LNCaP clone FGC (cell line): ENCODE data around the gene FBXL20.
"Not testable (repeated sequence)": the region's sequence is repeated elsewhere in the genome, so short reads cannot be mapped to it uniquely, and the experiment has no call there.

Experiments used
- DNase-seq: peaks from one replicate; pipeline ENCODE4 v3.0.0-alpha.2; 2011; ENCODE audit warnings: low read depth
- H3K4me3 ChIP-seq: 2 replicates; pipeline ENCODE4 v1.5.1; 2011; ENCODE audit warnings: mild to moderate bottlenecking, low read depth, low read length, control low read depth
- TF ChIP-seq, protein P1 (sequence below): IDR thresholded peaks from 2 replicates; pipeline ENCODE4 v1.5.1; 2012; ENCODE audit warnings: mild to moderate bottlenecking; ENCODE audit not compliant: control insufficient read depth, insufficient read depth; ENCODE audit errors: extremely low read depth

FBXL20 gene

DNA sequence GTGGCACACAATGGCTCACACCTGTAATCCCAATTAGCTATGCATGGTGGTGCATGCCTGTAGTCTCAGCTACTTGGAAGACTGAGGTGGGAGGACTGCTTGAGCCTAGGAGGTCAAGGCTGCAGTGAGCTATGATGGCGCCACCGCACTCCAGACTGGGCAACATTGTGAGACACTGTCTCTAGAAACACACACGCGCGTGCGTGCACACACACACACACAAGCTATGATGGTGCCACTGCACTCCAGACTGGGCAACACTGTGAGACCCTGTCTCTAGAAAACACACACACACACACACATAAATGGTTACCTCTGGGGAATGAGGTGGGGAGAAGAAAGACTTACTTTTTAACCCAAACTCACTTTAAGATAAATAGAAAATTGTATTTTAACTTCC lies 16.4 kb downstream of the FBXL20 start:
- no peak overlapping the region for H3K4me3 ChIP-seq
- DNase-seq = no peak
- TF ChIP-seq, protein P1, sequence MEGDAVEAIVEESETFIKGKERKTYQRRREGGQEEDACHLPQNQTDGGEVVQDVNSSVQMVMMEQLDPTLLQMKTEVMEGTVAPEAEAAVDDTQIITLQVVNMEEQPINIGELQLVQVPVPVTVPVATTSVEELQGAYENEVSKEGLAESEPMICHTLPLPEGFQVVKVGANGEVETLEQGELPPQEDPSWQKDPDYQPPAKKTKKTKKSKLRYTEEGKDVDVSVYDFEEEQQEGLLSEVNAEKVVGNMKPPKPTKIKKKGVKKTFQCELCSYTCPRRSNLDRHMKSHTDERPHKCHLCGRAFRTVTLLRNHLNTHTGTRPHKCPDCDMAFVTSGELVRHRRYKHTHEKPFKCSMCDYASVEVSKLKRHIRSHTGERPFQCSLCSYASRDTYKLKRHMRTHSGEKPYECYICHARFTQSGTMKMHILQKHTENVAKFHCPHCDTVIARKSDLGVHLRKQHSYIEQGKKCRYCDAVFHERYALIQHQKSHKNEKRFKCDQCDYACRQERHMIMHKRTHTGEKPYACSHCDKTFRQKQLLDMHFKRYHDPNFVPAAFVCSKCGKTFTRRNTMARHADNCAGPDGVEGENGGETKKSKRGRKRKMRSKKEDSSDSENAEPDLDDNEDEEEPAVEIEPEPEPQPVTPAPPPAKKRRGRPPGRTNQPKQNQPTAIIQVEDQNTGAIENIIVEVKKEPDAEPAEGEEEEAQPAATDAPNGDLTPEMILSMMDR = no peak

DNA sequence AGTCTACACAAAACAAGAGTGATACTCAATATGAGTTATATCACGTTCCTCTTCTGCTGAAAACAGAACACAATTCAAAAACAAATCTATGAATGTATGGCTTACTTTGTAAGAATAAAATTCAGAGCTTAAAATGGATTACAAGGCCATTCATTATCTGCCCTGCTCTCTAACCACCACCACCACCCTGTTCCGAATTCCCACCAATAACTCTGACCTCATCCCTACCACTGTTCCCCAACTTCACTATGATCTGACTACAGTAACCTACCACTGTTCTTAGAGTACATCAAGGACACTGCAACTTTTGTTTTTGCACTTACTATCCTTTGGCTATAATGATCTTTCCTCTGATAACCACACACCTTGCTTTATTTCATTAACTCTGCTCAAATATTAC lies 21.3 kb downstream of the FBXL20 start:
- no peak overlapping the region for H3K4me3 ChIP-seq
- no peak for DNase-seq

DNA sequence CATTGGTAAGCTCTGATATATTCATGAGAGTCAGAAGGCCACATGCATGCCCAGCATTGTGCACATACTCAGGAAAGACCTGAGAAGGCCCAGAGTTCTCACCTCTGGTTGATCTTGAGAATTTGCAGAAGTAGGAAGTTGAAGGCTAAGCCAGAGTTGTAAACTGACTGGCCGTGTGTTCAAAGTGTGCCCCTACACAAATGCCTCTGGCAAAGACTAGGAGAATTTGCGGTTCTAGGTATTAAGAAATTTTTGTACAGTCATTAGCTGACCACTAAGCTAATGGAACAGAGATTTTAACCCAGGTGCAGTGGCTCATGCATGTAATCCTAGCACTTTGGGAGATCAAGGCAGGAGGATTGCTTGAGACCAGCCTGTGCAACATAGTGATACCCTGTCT lies 25.0 kb downstream of the FBXL20 start:
- DNase-seq = no peak
- H3K4me3 ChIP-seq = no peak overlapping the region
- TF ChIP-seq, protein P1 = no peak

More for the DNA sequence above, 21.3 kb downstream of the FBXL20 start:
- TF ChIP-seq, protein P1 = no peak

DNA sequence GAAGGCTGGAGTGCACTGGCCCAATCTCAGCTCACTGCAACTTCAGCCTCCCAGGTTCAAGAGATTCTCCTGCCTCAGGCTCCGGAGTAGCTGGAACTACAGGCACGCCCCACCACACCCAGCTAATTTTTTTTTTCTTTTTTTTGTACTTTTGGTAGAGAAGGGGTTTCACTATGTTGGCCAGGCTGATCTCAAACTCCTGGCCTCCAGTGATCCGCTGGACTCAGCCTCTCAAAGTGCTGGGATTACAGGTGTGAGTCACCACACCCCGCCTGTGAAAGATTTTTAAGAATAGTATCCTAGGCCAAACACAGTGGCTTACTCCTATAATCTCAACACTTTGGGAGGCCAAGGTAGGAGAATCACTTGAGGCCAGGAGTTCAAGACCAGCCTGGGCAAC lies 33.6 kb downstream of the FBXL20 start:
- not testable (repeated sequence) for DNase-seq, H3K4me3 ChIP-seq

DNA sequence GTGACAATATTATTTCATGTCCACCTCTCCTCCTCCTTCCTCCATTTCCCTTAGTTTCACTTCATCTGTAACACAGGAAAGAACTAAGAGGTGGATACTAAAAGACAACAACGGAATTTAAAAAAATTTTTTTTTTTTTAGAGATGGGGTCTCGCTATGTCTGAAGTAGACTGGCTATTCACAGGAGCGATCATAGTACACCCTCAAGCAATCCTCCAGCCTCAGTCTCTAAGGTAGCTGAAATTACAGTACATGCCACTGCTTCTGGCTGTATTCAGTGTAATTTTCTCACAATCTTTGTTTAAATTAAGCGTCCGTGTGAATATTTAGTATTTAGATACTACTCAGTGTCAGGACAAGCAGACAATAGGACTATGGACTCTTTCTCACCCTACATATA lies 35.6 kb downstream of the FBXL20 start:
- DNase-seq = no peak
- TF ChIP-seq, protein P1 = no peak
- no peak overlapping the region for H3K4me3 ChIP-seq

DNA sequence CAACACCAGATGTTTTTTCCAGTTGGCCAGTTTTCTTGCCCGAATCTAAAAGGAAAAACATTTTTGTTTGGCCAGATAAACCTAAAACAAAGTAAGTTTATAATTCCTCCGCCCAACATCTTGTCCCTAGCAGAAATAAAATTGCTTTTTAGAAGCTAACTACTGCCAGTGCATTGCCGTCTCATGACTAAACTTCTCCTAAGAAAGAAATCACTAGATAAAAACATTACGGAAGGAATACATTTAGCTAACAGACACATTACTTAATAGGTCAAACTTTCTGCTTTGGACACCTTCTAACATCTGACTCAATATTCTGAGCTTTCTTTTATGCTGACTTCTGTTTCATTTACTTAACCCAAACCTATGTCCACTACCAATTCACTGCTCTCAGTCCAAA lies 36.2 kb downstream of the FBXL20 start:
- TF ChIP-seq, protein P1 = no peak
- no peak for DNase-seq
- H3K4me3 ChIP-seq = no peak overlapping the region

DNA sequence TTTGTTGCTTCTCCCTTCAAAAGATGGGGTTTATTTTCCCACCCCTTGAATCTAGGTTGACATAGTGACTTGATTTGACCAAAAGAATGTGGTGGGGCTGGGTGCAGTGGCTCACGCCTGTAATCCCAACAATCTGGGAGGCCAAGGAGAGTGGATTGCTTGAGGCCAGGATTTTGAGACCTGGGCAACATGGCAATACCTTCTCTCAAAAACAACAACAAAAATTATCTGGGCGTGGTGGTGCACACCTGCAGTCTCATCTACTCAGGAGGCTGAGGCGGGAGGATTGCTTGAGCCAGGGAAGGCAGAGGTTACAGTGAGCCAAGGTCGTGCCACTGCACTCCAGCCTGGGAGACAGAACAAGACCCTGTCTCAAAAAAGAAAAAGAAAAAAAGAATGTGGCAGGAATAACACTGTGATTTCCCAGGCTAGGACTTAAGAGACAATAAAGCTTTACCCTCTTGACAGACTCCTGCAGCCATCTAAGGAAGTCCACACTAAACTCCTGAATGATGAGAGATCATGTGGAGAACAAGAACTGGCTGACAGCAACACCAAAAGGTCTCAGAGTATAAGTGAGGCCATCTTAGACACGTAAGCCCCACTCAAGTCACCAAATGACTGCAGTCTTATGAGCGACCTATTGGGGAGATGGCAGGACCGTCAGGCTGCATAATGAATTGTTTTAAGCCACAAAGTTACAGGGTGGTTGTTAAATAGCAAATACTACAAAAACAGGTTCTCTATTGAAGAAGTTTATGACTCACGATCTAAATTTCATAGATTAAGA lies 37.0 kb downstream of the FBXL20 start:
- no peak for DNase-seq
- TF ChIP-seq, protein P1 = no peak
- H3K4me3 ChIP-seq = no peak overlapping the region
